ENCODE data around the gene MAD1L1.
"Not testable (repeated sequence)": the region's sequence is repeated elsewhere in the genome, so short reads cannot be mapped to it uniquely, and the experiment has no call there.

The MAD1L1 gene

DNA sequence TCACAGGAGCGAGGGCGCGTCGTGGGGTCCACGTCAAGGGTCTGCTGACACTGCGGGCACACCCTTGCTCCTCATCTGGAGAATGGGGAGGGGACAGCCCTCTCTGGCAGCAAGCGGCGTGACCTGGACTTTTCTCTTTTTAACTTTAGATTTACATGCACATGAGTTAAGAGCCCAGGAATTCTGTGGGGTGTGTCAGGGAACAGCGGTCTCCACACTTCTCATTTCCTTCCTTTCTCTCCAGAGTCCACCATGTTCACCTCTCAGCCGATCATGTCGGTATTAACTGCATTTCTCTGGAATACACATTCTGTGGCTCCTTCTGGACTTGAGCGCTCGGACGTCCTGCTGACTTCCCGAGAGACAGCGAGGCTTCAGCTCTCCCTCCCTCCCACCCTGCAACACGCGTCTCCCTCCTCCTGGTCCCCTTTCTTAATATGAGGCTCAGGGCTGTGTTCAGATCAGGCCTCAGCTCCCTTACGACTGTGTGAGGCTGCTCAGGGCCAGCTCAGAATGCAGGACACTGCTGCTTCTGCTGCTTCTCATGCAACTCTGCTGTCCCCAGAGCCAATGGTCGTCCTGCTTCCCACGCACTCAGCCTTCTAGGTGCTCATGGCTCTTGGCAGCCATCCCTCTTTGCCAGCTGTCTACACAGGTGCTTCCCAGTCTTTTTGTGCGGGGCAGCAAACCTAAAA is 301.3 kb downstream of the MAD1L1 start:
- no peak for DNase-seq

- no peak for DNase-seq
Observed at GRCh38 chr7:1930381-1931065, 302.2 kb downstream of the MAD1L1 start.

- DNase-seq: not testable (repeated sequence)
Observed at GRCh38 chr7:1929349-1929925, 303.3 kb downstream of the MAD1L1 start.

GRCh38 chr7:1928645-1929348 is 303.9 kb downstream of the MAD1L1 start:
- DNase-seq: no peak

- DNase-seq: no peak
Observed at GRCh38 chr7:1927937-1928644, 304.7 kb downstream of the MAD1L1 start.

GRCh38 chr7:1926908-1927306 is 305.8 kb downstream of the MAD1L1 start:
- no peak for DNase-seq

- no peak for DNase-seq
Observed at GRCh38 chr7:1925973-1926907, 306.5 kb downstream of the MAD1L1 start.

DNA sequence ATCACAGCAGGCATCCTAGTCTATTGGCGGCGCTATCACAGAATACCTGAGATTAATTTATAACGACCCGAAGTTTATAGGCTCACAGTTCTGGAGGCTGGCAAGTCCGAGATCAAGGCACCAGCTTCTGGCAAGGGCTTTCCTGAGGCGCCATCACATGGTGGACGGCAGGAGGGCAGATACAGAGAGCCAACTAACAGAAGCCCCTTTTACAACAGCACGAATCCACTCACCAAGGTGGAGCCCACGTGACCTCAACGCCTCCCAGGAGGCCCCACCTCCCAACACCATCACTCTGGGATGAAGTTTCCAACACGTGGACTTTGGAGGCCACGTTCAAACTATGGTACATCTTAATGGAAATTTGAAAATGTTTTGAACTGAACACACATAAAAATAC is 307.4 kb downstream of the MAD1L1 start:
- no peak for DNase-seq

DNA sequence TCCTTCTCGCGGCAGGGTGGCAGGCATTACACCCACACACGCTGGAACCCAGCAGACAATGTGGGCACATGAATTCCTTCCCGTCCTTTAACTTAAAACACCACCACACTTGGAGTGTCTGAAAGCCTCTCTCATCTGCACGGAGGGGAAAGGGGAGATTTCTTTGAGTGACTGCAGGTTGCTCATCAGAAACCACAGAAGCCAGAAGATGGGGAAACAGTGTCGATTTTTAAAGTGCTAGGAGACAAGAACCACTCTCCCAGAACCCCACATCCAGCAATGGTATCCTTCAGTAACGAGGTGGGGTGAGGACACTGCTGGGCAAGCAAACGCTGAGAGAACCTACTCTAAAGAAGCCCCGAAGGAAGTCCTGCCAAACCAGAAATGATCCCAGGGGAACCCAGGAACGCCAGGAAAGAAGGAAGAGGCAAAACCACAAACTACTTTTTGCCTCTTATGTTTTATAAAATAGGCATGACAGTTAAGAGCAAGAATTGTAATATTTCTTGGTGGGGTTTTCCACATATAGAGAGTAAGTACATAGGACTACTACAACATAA is 308.4 kb downstream of the MAD1L1 start:
- no peak for DNase-seq

- DNase-seq: no peak
Observed at GRCh38 chr7:1923409-1924257, 309.1 kb downstream of the MAD1L1 start.

- no peak for DNase-seq
Observed at GRCh38 chr7:1922870-1923236, 309.9 kb downstream of the MAD1L1 start.

GRCh38 chr7:1922071-1922869 is 310.5 kb downstream of the MAD1L1 start:
- DNase-seq: no peak

GRCh38 chr7:1920881-1921280 is 311.9 kb downstream of the MAD1L1 start:
- DNase-seq: no peak

- DNase-seq: no peak
Observed at GRCh38 chr7:1920266-1920681, 312.5 kb downstream of the MAD1L1 start.

DNA sequence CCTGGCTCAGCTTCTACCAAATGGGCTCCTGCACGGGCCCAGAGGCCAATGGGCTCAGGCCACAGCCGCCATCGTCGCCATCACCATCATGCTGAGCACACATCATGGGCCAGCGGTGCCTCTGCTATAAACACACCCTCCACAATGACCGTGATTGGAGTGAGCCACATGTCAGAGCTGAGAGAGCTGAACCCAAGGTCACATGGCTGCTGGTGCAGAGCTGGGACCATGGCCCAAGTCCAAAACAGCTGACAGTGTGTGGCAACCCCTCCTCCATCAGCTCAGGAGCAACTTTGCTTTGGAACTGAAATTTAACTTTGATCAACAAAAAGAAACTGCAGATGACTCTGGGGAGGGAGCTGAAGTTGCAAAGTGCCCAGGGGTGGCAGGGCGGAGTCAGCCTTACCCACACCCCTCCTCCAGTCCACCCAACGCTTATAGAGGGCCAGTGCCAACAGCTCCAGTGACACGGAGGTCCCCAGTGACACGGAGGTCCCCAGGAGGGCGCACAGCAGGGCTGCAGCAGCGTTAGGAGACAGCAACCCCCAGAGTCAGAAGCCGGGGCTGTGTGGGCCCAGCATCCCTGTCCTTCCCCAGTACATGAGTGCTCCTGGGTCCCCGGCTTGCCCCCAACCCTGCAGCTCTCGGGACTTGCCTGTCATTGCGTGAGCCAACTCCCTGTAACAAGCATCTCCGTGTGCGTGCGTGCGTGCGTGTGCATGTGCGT is 313.0 kb downstream of the MAD1L1 start:
- no peak for DNase-seq

DNA sequence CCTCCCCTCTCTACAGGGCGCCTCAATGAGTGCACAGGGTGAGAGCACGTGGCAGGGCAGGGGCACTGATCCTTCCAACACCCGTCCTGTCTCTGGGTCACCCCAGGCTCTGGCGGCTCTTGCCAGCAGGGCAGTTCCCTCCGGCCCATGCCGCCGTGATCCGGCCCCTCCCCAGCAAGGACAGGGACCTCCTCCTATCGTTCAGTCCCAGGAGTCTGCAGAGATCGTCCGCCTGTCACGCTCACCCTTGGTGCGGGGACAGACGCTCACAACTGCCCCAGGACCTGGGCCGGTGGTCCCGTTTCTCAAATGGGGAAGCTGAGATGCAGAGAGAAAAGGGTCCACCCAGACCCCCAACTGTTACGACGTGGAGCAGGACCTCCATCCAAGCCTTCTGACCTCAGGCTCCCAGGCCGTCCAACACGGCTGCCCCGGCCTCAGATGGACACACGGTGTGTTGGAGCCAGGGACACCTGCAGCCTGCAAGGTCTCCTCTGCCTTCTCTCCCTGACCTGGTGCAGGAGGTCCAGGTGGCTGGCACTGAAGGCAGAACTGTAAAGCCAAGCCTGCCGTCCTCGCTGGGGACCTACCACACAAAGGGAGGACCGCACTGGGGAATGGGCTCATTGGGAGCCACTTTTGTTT is 313.7 kb downstream of the MAD1L1 start:
- DNase-seq: no peak

DNA sequence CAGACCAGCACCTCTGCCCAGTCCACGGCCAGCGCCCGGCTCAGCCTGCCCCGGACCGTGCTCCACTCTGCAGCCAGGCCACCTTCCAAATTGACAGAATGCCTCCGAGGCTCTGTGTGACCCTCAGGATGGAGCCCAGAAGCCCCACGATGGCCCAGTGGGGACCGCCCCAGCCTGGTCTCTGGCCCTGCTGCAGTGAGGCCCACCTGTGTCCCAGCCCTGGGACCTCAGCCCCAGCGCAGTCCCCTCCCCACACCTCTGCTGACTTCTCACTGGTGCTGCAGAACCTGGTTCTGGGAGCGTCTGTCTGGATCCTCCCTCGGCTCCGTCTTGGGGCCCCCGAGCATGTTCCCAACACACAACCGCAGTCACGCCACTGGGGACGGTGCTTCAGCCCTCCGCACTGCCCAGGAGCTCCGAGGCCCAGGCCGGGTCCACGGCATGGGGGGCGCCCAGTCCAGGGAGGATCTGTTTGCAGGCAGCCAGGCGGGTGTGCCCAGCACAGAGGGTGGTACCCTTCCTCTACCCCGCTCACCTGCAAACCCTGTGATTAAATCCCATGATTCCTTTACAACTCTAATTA is 314.6 kb downstream of the MAD1L1 start:
- DNase-seq: no peak
